GM23248 (cell line): Measurements from ENCODE around the gene RUNX3. TPM values are rescaled to one million over a fixed set of nuclear protein-coding genes. Genes with fewer than 3 reads are reported as not detected.

Source experiments
- DNase-seq: peaks from one replicate; pipeline ENCODE4 v3.0.0-alpha.2; 2015
- H2AFZ ChIP-seq: fragments of 200-600 bp; sonication (generic); 2 replicates; pipeline ENCODE4 v1.6.1; 2016; ENCODE audit warnings: antibody characterized with exemption
- H3F3A ChIP-seq: fragments of 200-600 bp; sonication (generic); 2 replicates; pipeline ENCODE4 v1.6.1; 2016; ENCODE audit warnings: mild to moderate bottlenecking, antibody characterized with exemption, mixed run types; ENCODE audit not compliant: insufficient read depth
- H3K27ac ChIP-seq: fragments of 200-600 bp; sonication (generic); 2 replicates; pipeline ENCODE4 v1.5.1; 2016; ENCODE audit warnings: mild to moderate bottlenecking
- H3K27me3 ChIP-seq: fragments of 200-600 bp; sonication (generic); replicated peaks from 2 replicates; pipeline ENCODE4 v1.6.1; 2016; ENCODE audit warnings: mild to moderate bottlenecking; ENCODE audit not compliant: insufficient read depth
- H3K36me3 ChIP-seq: fragments of 200-600 bp; sonication (generic); 2 replicates; pipeline ENCODE4 v1.6.1; 2016; ENCODE audit warnings: low read depth, mild to moderate bottlenecking
- H3K4me1 ChIP-seq: fragments of 200-600 bp; sonication (generic); 2 replicates; pipeline ENCODE4 v1.6.1; 2016; ENCODE audit warnings: mild to moderate bottlenecking; ENCODE audit not compliant: insufficient read depth
- H3K4me2 ChIP-seq: fragments of 200-600 bp; sonication (generic); one replicate; pipeline ENCODE4 v1.6.1; 2016; ENCODE audit warnings: mild to moderate bottlenecking; ENCODE audit not compliant: unreplicated experiment
- H3K4me3 ChIP-seq: fragments of 200-600 bp; sonication (generic); 2 replicates; pipeline ENCODE4 v1.5.1; 2016; ENCODE audit warnings: mild to moderate bottlenecking
- H3K79me2 ChIP-seq: fragments of 200-600 bp; sonication (generic); 2 replicates; pipeline ENCODE4 v1.6.1; 2016; ENCODE audit warnings: mild to moderate bottlenecking; ENCODE audit not compliant: insufficient read depth
- H3K9ac ChIP-seq: fragments of 200-600 bp; sonication (generic); 2 replicates; pipeline ENCODE4 v1.6.1; 2016; ENCODE audit warnings: mild to moderate bottlenecking
- H3K9me2 ChIP-seq: fragments of 200-600 bp; sonication (generic); 2 replicates; pipeline ENCODE4 v1.6.1; 2016; ENCODE audit warnings: mixed run types, mild to moderate bottlenecking, moderate library complexity; ENCODE audit not compliant: insufficient read depth
- H3K9me3 ChIP-seq: fragments of 200-600 bp; sonication (generic); one replicate; pipeline ENCODE4 v1.6.1; 2017; ENCODE audit warnings: low read depth
- H4K20me1 ChIP-seq: fragments of 200-600 bp; sonication (generic); 2 replicates; pipeline ENCODE4 v1.6.0; 2016; ENCODE audit not compliant: insufficient read depth
- EZH2 ChIP-seq: fragments of 200-600 bp; sonication (generic); IDR thresholded peaks from 2 replicates; pipeline ENCODE4 v1.6.1; 2018; ENCODE audit warnings: antibody characterized with exemption, mild to moderate bottlenecking; ENCODE audit not compliant: insufficient read depth, poor library complexity, severe bottlenecking
- EZH2phosphoT487 ChIP-seq: fragments of 200-600 bp; sonication (generic); IDR thresholded peaks from 2 replicates; pipeline ENCODE4 v1.6.1; 2018; ENCODE audit warnings: antibody characterized with exemption, moderate library complexity, mild to moderate bottlenecking, low read depth; ENCODE audit not compliant: insufficient read depth
- WGBS, 2 experiments: methylation state at CpG; one replicate each; pipeline ENCODE4 v1.1.6; 2015 to 2017; ENCODE audit warnings: low lambda C conversion rate in 2 of 2, low coverage in 1 of 2; ENCODE audit errors: missing lambda C conversion rate in 2 of 2; 5-methylcytosine and 5-hydroxymethylcytosine counted together
- in situ Hi-C: fragments of 300-500 bp; cut with MboI; formaldehyde crosslinking; loops from 2 replicates; pipeline ENCODE4 v1.15.0; 2020
- polyA plus RNA-seq: library from polyadenylated mRNA; unstranded; fragments of >200 nt; fragmentation: Nextera tagmentation; extraction: Ambion mirVana; gene quantifications from 2 replicates; pipeline ENCODE4 v1.2.1, GENCODE V29; 2016
- total RNA-seq: library from RNA; depleted of rRNA; stranded (reverse); fragments of >200 nt; shearing (Covaris generic); gene quantifications from 2 replicates; pipeline ENCODE4 v1.2.3, GENCODE V29; 2014

Gene RUNX3
- total and polyA plus RNA-seq, 2 experiments from 2014 or later: 0.43 to 1.4 TPM

DNA sequence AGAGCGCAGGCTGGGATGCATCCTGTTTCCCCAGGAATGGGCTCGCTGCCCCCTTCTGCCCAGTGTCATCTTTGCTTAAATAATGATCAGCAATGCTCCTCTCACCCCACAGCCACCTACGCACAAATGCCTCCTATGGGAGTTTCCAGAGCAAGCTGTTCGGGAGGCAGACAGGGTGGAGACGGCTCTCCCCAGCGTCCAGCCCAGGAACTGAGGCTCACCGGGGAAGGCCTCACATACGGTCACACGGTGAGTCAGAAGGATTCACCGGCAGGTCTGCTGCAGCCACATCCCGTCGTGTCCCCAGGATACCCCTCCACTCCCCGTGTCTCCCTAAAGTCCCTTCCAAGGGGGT lies 40.3 kb upstream of the RUNX3 start:
- no peak overlapping the region for H3K9ac ChIP-seq
- no peaks in the 10 kb centered on the region for H3F3A ChIP-seq
- H3K27me3 ChIP-seq: no peaks in the 10 kb centered on the region
- no peaks in the 10 kb centered on the region for H4K20me1 ChIP-seq
- peaks cover 17% of the 10 kb centered on the region; the same call in 1 of the 2 replicates for H3K4me1 ChIP-seq
- H3K36me3 ChIP-seq: no peaks in the 10 kb centered on the region
- no peaks in the 10 kb centered on the region for H3K9me2 ChIP-seq
- H3K4me2 ChIP-seq: no peak overlapping the region
- no peaks in the 10 kb centered on the region for H3K9me3 ChIP-seq
- no peak overlapping the region for H3K4me3 ChIP-seq
- 0 out of 2 replicates have a peak overlapping the region, but pooled peaks have one; percentile 29 for H2AFZ ChIP-seq
- TF ChIP-seq EZH2phosphoT487 (no peak), EZH2 (no peak)
- 49 to 50% methylated on average over 13 of the region's 13 CpGs for WGBS, 2 experiments
- no peak overlapping the region for H3K27ac ChIP-seq
- H3K79me2 ChIP-seq: no peaks in the 10 kb centered on the region
- in situ Hi-C loops: no loop called here
- peak; percentile 74 for DNase-seq

- no peak overlapping the region for H3K9ac ChIP-seq
- no peaks in the 10 kb centered on the region for H3F3A ChIP-seq
- H3K9me3 ChIP-seq: no peaks in the 10 kb centered on the region
- WGBS, 2 experiments: 62 to 63% methylated on average over 25 of the region's 26 CpGs
- DNase-seq: no peak
- no peak overlapping the region for H3K27ac ChIP-seq
- no peak overlapping the region for H3K4me3 ChIP-seq
- H3K79me2 ChIP-seq: no peaks in the 10 kb centered on the region
- H3K4me1 ChIP-seq: peaks cover 17% of the 10 kb centered on the region; the same call in 1 of the 2 replicates
- H3K27me3 ChIP-seq: no peaks in the 10 kb centered on the region
- no peaks in the 10 kb centered on the region for H4K20me1 ChIP-seq
- no peak for TF ChIP-seq EZH2phosphoT487
- no peak for TF ChIP-seq EZH2
- H3K9me2 ChIP-seq: no peaks in the 10 kb centered on the region
- H3K36me3 ChIP-seq: no peaks in the 10 kb centered on the region
- H3K4me2 ChIP-seq: no peak overlapping the region
- H2AFZ ChIP-seq: 0 out of 2 replicates have a peak overlapping the region, but pooled peaks have one; percentile 29
- in situ Hi-C loops: no loop called here
Observed at GRCh38 chr1:24969596-24970398, 39.7 kb upstream of the RUNX3 start.

- Histone ChIP-seq H3K4me3 (no peak overlapping the region), H3K36me3 (no peaks in the 10 kb centered on the region), H3K9me3 (no peaks in the 10 kb centered on the region), H3K27ac (no peak overlapping the region), H3F3A (no peaks in the 10 kb centered on the region), H3K9me2 (no peaks in the 10 kb centered on the region), H3K9ac (no peak overlapping the region), H3K4me1 (peaks cover 17% of the 10 kb centered on the region; the same call in 1 of the 2 replicates), H4K20me1 (no peaks in the 10 kb centered on the region), H2AFZ (no peak overlapping the region), H3K4me2 (no peak overlapping the region), H3K27me3 (no peaks in the 10 kb centered on the region), H3K79me2 (no peaks in the 10 kb centered on the region)
- in situ Hi-C loops: no loop called here
- TF ChIP-seq EZH2phosphoT487 (no peak), EZH2 (no peak)
- DNase-seq: no peak
- 63 to 65% methylated on average over 14 of the region's 14 CpGs for WGBS, 2 experiments
Observed at GRCh38 chr1:24968941-24969585, 39.0 kb upstream of the RUNX3 start.

DNA sequence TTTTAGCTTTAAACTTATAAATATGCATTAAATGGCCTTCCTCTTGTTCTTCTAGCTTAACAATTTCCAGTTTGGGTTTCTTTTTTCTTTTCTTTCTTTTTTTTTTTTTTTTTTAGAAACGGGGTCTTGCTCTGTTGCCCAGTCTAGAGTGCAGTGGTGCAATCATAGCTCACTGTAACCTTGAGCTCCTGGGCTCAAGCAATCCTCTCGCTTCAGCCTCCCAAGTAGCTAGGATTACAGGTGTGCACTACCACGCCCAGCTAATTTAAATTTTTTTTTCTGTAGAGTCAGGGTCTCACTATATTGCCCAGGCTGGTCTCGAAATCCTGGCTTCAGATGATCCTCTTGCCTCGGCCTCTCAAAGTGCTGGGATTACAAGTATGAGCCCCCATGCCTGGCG lies 37.9 kb upstream of the RUNX3 start:
- in situ Hi-C loops: no loop called here
- TF ChIP-seq EZH2 (no peak), EZH2phosphoT487 (no peak)
- DNase-seq: no peak
- Histone ChIP-seq H3K4me1 (peaks cover 17% of the 10 kb centered on the region; the same call in 1 of the 2 replicates), H3K36me3 (no peaks in the 10 kb centered on the region), H3K4me3 (no peak overlapping the region), H3K9me2 (no peaks in the 10 kb centered on the region), H3K9me3 (no peaks in the 10 kb centered on the region), H3F3A (no peaks in the 10 kb centered on the region), H3K79me2 (no peaks in the 10 kb centered on the region), H3K4me2 (no peak overlapping the region), H3K27me3 (no peaks in the 10 kb centered on the region), H3K9ac (no peak overlapping the region), H2AFZ (no peak overlapping the region), H3K27ac (no peak overlapping the region), H4K20me1 (no peaks in the 10 kb centered on the region)
- 59 to 75% methylated on average over 5 to 6 of the region's 6 CpGs for WGBS, 2 experiments
